HEK293 (cell line): ENCODE data around the gene DLK1.

Experiments
- CTCF ChIP-seq: fragments of 450-650 bp; formaldehyde crosslinking; IDR thresholded peaks from 2 replicates; pipeline ENCODE4 v1.5.1; 2016; ENCODE audit warnings: missing biosample characterization, missing genetic modification characterization
- YY1 ChIP-seq: fragments of 450-650 bp; formaldehyde crosslinking; IDR thresholded peaks from 2 replicates; pipeline ENCODE4 v1.5.1; 2018; ENCODE audit warnings: missing biosample characterization, missing genetic modification characterization
- ZNF10 ChIP-seq: fragments of 450-650 bp; formaldehyde crosslinking; IDR thresholded peaks from 2 replicates; pipeline ENCODE4 v1.5.1; 2017; ENCODE audit warnings: missing biosample characterization, missing genetic modification characterization
- ZNF654 ChIP-seq: fragments of 450-650 bp; formaldehyde crosslinking; IDR thresholded peaks from 2 replicates; pipeline ENCODE4 v1.5.1; 2016; ENCODE audit warnings: low read depth, missing biosample characterization, missing genetic modification characterization
- TF ChIP-seq, protein P1 (sequence below): fragments of 450-650 bp; formaldehyde crosslinking; IDR thresholded peaks from 2 replicates; pipeline ENCODE4 v1.5.1; 2016; ENCODE audit warnings: missing biosample characterization, missing genetic modification characterization

GRCh38 chr14:100785626-100786025 lies 58.9 kb downstream of the DLK1 start:
- TF ChIP-seq, protein P1, sequence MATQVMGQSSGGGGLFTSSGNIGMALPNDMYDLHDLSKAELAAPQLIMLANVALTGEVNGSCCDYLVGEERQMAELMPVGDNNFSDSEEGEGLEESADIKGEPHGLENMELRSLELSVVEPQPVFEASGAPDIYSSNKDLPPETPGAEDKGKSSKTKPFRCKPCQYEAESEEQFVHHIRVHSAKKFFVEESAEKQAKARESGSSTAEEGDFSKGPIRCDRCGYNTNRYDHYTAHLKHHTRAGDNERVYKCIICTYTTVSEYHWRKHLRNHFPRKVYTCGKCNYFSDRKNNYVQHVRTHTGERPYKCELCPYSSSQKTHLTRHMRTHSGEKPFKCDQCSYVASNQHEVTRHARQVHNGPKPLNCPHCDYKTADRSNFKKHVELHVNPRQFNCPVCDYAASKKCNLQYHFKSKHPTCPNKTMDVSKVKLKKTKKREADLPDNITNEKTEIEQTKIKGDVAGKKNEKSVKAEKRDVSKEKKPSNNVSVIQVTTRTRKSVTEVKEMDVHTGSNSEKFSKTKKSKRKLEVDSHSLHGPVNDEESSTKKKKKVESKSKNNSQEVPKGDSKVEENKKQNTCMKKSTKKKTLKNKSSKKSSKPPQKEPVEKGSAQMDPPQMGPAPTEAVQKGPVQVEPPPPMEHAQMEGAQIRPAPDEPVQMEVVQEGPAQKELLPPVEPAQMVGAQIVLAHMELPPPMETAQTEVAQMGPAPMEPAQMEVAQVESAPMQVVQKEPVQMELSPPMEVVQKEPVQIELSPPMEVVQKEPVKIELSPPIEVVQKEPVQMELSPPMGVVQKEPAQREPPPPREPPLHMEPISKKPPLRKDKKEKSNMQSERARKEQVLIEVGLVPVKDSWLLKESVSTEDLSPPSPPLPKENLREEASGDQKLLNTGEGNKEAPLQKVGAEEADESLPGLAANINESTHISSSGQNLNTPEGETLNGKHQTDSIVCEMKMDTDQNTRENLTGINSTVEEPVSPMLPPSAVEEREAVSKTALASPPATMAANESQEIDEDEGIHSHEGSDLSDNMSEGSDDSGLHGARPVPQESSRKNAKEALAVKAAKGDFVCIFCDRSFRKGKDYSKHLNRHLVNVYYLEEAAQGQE: no peak
- TF ChIP-seq ZNF654 (tag by site-specific recombination) (no peak), ZNF10 (no peak), YY1 (tag by site-specific recombination) (no peak), CTCF (no peak)
